Transverse colon (tissue), 4 donors: ENCODE measurements around the gene NBAS. TPM values are rescaled to one million over a fixed set of nuclear protein-coding genes. Genes with fewer than 3 reads are reported as not detected.

ENCODE experiments used
- DNase-seq: peaks from one replicate; pipeline ENCODE4 v3.0.0-alpha.2; 2019
- H3K27ac ChIP-seq, 4 donors: fragments of 200-600 bp; sonication (generic); 2 replicates each; pipeline ENCODE4 v1.5.1; 2016 to 2018; ENCODE audit warnings: inconsistent platforms in 4 of 4
- H3K27me3 ChIP-seq: fragments of 200-600 bp; sonication (generic); 2 replicates; pipeline ENCODE4 v1.5.1; 2017; ENCODE audit warnings: inconsistent platforms
- H3K36me3 ChIP-seq, 4 donors: fragments of 200-600 bp; sonication (generic); 2 replicates each; pipeline ENCODE4 v1.5.1; 2017 to 2019; ENCODE audit warnings: inconsistent platforms in 4 of 4
- H3K4me1 ChIP-seq, 4 donors: fragments of 200-600 bp; sonication (generic); 2 replicates each; pipeline ENCODE4 v1.5.1; 2017 to 2020; ENCODE audit warnings: inconsistent platforms in 4 of 4
- H3K4me3 ChIP-seq, 4 donors: fragments of 200-600 bp; sonication (generic); 1 replicate in 1 of 4; 2 replicates in 3 of 4; pipeline versions ENCODE4 v1.5.1 to v1.6.1; 2017 to 2019; ENCODE audit warnings: inconsistent platforms in 4 of 4
- H3K9me3 ChIP-seq, 2 donors: fragments of 200-600 bp; sonication (generic); 2 replicates each; pipeline ENCODE4 v1.5.1; 2017 to 2019; ENCODE audit warnings: inconsistent platforms in 2 of 2
- EP300 ChIP-seq: sonication (generic); formaldehyde crosslinking; IDR thresholded peaks from one replicate; pipeline ENCODE4 v1.6.1; 2017; ENCODE audit warnings: antibody characterized with exemption, low read depth
- POLR2A ChIP-seq: fragments of 450-650 bp; IDR thresholded peaks from one replicate; pipeline ENCODE4 v1.6.1; 2016; ENCODE audit warnings: antibody characterized with exemption, mild to moderate bottlenecking, moderate library complexity
- POLR2AphosphoS5 ChIP-seq, 3 donors: sonication (generic); formaldehyde crosslinking; IDR thresholded peaks; one replicate each; pipeline ENCODE4 v1.6.1; 2016; ENCODE audit warnings: antibody characterized with exemption in 3 of 3
- WGBS, 2 donors: methylation state at CpG; one replicate each; pipeline ENCODE4 v1.1.5; 2018; ENCODE audit warnings: low coverage in 1 of 2; 5-methylcytosine and 5-hydroxymethylcytosine counted together
- in situ Hi-C, 4 donors: fragments of 200-750 bp; cut with MboI; loops; one replicate each; pipeline versions ENCODE4 v1.15.0 to v1.15.1; 2017; ENCODE audit warnings: low sequenced_read_pairs in 3 of 4, low pct_ligation_motif_present in 1 of 4, low pct_unique_long_range_greater_than_20kb in 1 of 4
- intact Hi-C: fragments of 100-400 bp; cut with DNase I; formaldehyde crosslinking; loops from one replicate; pipeline ENCODE4 v1.15.1; 2023; ENCODE audit warnings: low total_unique reads
- total RNA-seq, 4 donors: library from RNA; depleted of rRNA; stranded (reverse); fragments of >200 nt; gene quantifications; one replicate each; pipeline ENCODE4 v1.1.0, GENCODE V29; 2016
- TF ChIP-seq, protein P1 (sequence below), 5 experiments: fragments of 200-600 bp in 3 of 5; fragments of 450-650 bp in 2 of 5; sonication (generic) in 3 of 5; IDR thresholded peaks; 1 replicate in 2 of 5; 2 replicates in 3 of 5; pipeline ENCODE4 v1.5.1; 2016 to 2017; ENCODE audit warnings: antibody characterized with exemption in 5 of 5, inconsistent platforms in 3 of 5, mild to moderate bottlenecking in 2 of 5, moderate library complexity in 1 of 5

The NBAS gene
- total RNA-seq, 4 donors from 2014 or later = 30.6 to 43.2 (median 34.5) TPM

DNA sequence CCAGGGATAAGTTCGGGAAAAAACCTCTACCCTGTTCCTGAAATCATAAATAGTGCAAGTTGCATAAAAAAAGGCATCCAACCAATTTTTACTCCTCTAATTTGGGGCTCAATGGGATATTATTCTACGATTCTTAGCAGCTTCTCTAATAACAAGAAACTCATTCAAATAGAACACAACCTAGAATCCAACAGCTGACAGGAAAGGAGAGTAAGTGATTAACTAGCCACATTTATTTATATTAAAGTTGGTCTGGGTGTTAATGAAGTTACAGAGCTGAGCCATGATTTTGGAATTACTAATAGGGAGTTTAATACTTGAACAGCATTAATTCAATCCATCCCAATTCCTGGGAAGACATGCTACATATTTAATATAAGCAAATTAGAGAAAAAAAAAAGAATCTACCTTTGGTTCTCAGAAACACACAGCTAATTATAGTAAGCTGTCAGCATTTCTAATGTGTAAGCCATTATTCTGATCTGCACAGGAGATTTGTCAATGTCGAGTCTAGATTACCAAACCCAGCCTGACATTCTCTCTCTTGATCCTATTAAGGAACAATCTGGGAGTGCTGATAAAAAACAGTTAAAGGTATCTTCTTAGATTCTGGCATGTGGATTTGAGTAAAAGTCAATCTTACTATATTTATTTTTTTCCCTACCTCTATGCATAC is 267.7 kb downstream of the NBAS start:
- TF ChIP-seq EP300 (no peak), POLR2A (no peak), POLR2AphosphoS5 (IDR thresholded peaks at IDR 0.05) (no peak)
- TF ChIP-seq, protein P1, sequence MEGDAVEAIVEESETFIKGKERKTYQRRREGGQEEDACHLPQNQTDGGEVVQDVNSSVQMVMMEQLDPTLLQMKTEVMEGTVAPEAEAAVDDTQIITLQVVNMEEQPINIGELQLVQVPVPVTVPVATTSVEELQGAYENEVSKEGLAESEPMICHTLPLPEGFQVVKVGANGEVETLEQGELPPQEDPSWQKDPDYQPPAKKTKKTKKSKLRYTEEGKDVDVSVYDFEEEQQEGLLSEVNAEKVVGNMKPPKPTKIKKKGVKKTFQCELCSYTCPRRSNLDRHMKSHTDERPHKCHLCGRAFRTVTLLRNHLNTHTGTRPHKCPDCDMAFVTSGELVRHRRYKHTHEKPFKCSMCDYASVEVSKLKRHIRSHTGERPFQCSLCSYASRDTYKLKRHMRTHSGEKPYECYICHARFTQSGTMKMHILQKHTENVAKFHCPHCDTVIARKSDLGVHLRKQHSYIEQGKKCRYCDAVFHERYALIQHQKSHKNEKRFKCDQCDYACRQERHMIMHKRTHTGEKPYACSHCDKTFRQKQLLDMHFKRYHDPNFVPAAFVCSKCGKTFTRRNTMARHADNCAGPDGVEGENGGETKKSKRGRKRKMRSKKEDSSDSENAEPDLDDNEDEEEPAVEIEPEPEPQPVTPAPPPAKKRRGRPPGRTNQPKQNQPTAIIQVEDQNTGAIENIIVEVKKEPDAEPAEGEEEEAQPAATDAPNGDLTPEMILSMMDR (IDR thresholded peaks at IDR 0.05) = no peak
- H3K36me3 ChIP-seq = peaks cover 0 to 13% (median 0%) of the 10 kb centered on the region in 4 donors

DNA sequence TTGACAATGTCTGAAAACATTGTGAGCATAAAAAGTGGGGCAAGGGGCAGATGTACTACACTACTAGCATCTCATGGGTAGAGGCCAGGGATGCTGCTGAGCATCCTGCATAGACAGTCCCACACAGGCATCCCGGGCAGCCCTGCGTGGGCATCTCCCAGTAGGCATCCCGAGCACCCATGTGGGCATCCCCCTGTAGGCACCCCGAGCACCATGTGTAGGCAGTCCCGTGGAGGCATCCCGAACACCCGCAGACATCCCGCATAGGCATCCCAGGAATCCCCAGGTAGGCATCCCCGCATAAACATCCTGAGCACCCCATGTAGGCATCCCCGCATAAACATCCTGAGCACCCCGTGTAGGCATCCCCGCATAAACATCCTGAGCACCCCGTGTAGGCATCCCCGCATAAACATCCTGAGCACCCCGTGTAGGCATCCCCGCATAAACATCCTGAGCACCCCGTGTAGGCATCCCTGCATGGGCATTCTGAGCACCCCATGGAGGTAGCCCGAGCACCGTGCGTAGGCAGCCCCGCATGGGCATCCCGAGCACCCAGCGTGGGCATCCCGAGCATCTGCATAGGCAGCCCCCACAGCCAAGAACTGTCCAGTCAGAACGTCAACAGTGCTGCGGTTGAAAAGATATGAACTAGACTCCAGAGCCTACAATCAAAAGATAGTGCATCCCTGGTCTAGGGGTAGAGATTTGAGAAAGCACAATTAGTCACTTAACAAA is 273.5 kb downstream of the NBAS start:
- Histone ChIP-seq H3K27me3 (no peaks in the 10 kb centered on the region), H3K4me3 (no peak overlapping the region), H3K36me3 (peaks cover 0 to 13% (median 0%) of the 10 kb centered on the region in 4 donors), H3K27ac (no peak overlapping the region), H3K4me1 (no peaks in the 10 kb centered on the region), H3K9me3 (no peaks in the 10 kb centered on the region)
- 97% methylated on average over 26 of the region's 26 CpGs; no CpG with 5 or more reads in 1 of the 2 donors for WGBS, 2 donors
- TF ChIP-seq POLR2A (no peak), POLR2AphosphoS5 (IDR thresholded peaks at IDR 0.05) (no peak), EP300 (no peak)
- TF ChIP-seq, protein P1 (IDR thresholded peaks at IDR 0.05) = no peak
- in situ Hi-C loops (no loop called here), intact Hi-C loops (no loop called here)
- DNase-seq = no peak

More for the DNA sequence above, 267.7 kb downstream of the NBAS start:
- DNase-seq = no peak
- no peak overlapping the region for H3K27ac ChIP-seq
- H3K4me1 ChIP-seq = no peaks in the 10 kb centered on the region
- intact Hi-C loops (no loop called here), in situ Hi-C loops (no loop called here)
- H3K4me3 ChIP-seq = no peak overlapping the region
- no peaks in the 10 kb centered on the region for H3K27me3 ChIP-seq
- 94 to 97% methylated on average over 3 of the region's 3 CpGs for WGBS, 2 donors
- H3K9me3 ChIP-seq = no peaks in the 10 kb centered on the region

DNA sequence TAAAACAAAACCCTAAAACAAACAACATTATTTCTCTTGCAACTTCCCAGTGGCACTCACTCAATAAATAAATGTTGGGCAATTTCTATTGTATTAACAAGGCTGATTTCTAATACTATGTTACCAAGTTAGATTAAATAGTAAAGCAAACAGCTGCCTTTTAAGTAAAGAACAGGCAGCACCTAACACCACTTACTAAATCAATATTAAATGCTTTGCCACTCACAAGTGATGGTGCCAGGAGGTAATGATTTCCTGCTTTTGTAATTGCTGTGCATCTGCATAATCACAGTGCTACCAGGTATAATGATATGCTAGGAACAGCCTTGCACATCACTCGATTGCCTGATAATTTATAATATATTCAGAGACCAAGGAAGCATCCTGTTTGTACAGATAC is 276.5 kb downstream of the NBAS start:
- intact Hi-C loops = no loop called here
- Histone ChIP-seq H3K4me3 (no peak overlapping the region), H3K4me1 (no peaks in the 10 kb centered on the region), H3K27ac (no peak overlapping the region), H3K36me3 (no peaks in the 10 kb centered on the region), H3K27me3 (no peaks in the 10 kb centered on the region), H3K9me3 (no peaks in the 10 kb centered on the region)
- 100% methylated on average over 1 of the region's 1 CpG for WGBS, 2 donors
- TF ChIP-seq POLR2AphosphoS5 (IDR thresholded peaks at IDR 0.05) (no peak), POLR2A (no peak), EP300 (no peak)
- TF ChIP-seq, protein P1 (IDR thresholded peaks at IDR 0.05) = no peak
- in situ Hi-C loops = no loop called here
- DNase-seq = no peak

DNA sequence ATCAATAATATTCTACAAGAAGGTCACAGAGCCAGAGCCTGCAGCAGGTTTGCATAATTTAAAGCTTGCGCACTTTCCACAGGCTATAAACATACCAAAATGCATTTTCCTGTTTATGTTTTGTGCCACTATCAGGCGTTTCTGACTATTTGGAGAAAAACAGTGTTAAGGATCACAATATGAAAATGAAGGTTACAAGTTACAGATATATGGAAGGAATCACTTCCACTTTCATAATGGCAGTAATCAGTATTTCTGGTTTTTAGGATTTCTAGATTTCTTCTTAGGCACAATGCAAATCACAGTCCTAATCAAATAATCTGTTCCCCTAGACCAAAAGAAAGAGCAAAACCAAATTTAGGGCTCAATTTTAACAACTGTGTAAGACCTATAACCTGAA is 279.5 kb downstream of the NBAS start:
- no peaks in the 10 kb centered on the region for H3K27me3 ChIP-seq
- WGBS, 2 donors = 88 to 90% methylated on average over 2 of the region's 2 CpGs
- H3K4me1 ChIP-seq = no peaks in the 10 kb centered on the region
- no peak overlapping the region for H3K27ac ChIP-seq
- intact Hi-C loops = no loop called here
- TF ChIP-seq POLR2A (no peak), POLR2AphosphoS5 (IDR thresholded peaks at IDR 0.05) (no peak)
- TF ChIP-seq, protein P1 (IDR thresholded peaks at IDR 0.05) = no peak
- no peaks in the 10 kb centered on the region for H3K36me3 ChIP-seq
- no peak overlapping the region for H3K4me3 ChIP-seq
- no peak for DNase-seq
- in situ Hi-C loops = no loop called here
- no peaks in the 10 kb centered on the region for H3K9me3 ChIP-seq
